Gastrocnemius medialis (tissue), 4 donors: ENCODE measurements around the gene EPX.

Experiments used
- POLR2A ChIP-seq, 2 donors: fragments of 450-650 bp; IDR thresholded peaks; one replicate each; pipeline ENCODE4 v1.6.1; 2017; ENCODE audit warnings: antibody characterized with exemption in 2 of 2, mild to moderate bottlenecking in 2 of 2, moderate library complexity in 2 of 2
- TF ChIP-seq, protein P1 (sequence below), 5 experiments: fragments of 450-650 bp in 3 of 5; fragments of 200-600 bp in 2 of 5; sonication (generic) in 2 of 5; IDR thresholded peaks in 4 of 5; conservative IDR thresholded peaks in 1 of 5; 1 replicate in 4 of 5; 2 replicates in 1 of 5; pipeline ENCODE4 v1.5.1; 2016 to 2019; ENCODE audit warnings: antibody characterized with exemption in 5 of 5, mild to moderate bottlenecking in 3 of 5, moderate library complexity in 3 of 5

- TF ChIP-seq, protein P1, sequence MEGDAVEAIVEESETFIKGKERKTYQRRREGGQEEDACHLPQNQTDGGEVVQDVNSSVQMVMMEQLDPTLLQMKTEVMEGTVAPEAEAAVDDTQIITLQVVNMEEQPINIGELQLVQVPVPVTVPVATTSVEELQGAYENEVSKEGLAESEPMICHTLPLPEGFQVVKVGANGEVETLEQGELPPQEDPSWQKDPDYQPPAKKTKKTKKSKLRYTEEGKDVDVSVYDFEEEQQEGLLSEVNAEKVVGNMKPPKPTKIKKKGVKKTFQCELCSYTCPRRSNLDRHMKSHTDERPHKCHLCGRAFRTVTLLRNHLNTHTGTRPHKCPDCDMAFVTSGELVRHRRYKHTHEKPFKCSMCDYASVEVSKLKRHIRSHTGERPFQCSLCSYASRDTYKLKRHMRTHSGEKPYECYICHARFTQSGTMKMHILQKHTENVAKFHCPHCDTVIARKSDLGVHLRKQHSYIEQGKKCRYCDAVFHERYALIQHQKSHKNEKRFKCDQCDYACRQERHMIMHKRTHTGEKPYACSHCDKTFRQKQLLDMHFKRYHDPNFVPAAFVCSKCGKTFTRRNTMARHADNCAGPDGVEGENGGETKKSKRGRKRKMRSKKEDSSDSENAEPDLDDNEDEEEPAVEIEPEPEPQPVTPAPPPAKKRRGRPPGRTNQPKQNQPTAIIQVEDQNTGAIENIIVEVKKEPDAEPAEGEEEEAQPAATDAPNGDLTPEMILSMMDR (IDR thresholded peaks at IDR 0.05 in 4 of 5, conservative IDR thresholded peaks at IDR 0.05 in 1 of 5): no peak
- no peak for TF ChIP-seq POLR2A (IDR thresholded peaks at IDR 0.05)
Observed at GRCh38 chr17:58229881-58230280, 37.4 kb downstream of the EPX start.
